ENCODE results near the gene SAMD15.
"Not testable (repeated sequence)": the region's sequence is repeated elsewhere in the genome, so short reads cannot be mapped to it uniquely, and the experiment has no call there.

DNA sequence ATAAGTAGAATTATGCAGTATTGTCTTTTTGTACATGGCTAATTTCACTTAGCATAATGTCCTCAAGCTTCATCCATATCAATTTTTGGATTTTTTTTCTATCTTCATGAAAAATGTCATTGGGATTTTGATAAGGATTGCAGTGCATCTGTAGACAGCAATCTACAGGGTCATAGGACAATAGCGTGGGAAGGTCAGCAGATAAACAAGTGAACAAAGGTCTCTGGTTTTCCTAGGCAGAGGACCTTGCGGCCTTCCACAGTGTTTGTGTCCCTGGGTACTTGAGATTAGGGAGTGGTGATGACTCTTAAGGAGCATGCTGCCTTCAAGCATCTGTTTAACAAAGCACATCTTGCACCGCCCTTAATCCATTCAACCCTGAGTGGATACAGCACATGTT lies 38.9 kb downstream of the SAMD15 start:
- TF ChIP-seq EZH2 (optimal IDR thresholded peaks at IDR 0.05; ENCODE audit: low read depth, low read length): not testable (repeated sequence)
- TF ChIP-seq, protein P1, sequence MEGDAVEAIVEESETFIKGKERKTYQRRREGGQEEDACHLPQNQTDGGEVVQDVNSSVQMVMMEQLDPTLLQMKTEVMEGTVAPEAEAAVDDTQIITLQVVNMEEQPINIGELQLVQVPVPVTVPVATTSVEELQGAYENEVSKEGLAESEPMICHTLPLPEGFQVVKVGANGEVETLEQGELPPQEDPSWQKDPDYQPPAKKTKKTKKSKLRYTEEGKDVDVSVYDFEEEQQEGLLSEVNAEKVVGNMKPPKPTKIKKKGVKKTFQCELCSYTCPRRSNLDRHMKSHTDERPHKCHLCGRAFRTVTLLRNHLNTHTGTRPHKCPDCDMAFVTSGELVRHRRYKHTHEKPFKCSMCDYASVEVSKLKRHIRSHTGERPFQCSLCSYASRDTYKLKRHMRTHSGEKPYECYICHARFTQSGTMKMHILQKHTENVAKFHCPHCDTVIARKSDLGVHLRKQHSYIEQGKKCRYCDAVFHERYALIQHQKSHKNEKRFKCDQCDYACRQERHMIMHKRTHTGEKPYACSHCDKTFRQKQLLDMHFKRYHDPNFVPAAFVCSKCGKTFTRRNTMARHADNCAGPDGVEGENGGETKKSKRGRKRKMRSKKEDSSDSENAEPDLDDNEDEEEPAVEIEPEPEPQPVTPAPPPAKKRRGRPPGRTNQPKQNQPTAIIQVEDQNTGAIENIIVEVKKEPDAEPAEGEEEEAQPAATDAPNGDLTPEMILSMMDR (IDR thresholded peaks at IDR 0.05; ENCODE audit: low read length): not testable (repeated sequence)

Data from MM.1S (cell line).